ENCODE measurements around the gene SYNM. TPM values are rescaled to one million over a fixed set of nuclear protein-coding genes. Genes with fewer than 3 reads are reported as not detected.

SYNM gene
- total RNA-seq, 8 experiments from 2014 or later: 5.5 to 92.8 (median 24.7) TPM

- Histone ChIP-seq H3K27ac (peak overlapping the region in 1 of 2 donors; percentile 45), H3K4me3 (no peak overlapping the region), H3K4me1 (replicated peaks in 1 of 2) (peaks cover 0 to 14% of the 10 kb centered on the region in 2 donors)
- in situ Hi-C loops (cut with MboI; ENCODE audit: low pct_unique_long_range_greater_than_20kb in 2 of 9, low sequenced_read_pairs in 9 of 9, unreplicated experiment in 9 of 9): loop anchor here in 3 of 9 experiments (25.0 kb wide), 2 partner anchors 121 to 654 kb away; no protein-coding TSS in a partner anchor
- WGBS, 10 experiments: 100% methylated on average over 1 of the region's 1 CpG; no CpG with 5 or more reads in 9 of the 10 experiments
- ATAC-seq (replicated peaks in 6 of 8): peak in 3 of 8 experiments; percentile 32 to 42 (median 42)
Observed at GRCh38 chr15:99090938-99091337, 13.9 kb upstream of the SYNM start.

- ATAC-seq (replicated peaks in 6 of 8): no peak
- Histone ChIP-seq H3K4me3 (no peak overlapping the region), H3K27ac (no peak overlapping the region), H3K4me1 (replicated peaks in 1 of 2) (peaks cover 0 to 14% of the 10 kb centered on the region in 2 donors)
- WGBS, 10 experiments: 60 to 100% (median 92%) methylated on average over 1 to 5 of the region's 13 CpGs
- in situ Hi-C loops (cut with MboI; ENCODE audit: low pct_unique_long_range_greater_than_20kb in 2 of 9, low sequenced_read_pairs in 9 of 9, unreplicated experiment in 9 of 9): loop anchor here in 3 of 9 experiments (25.0 kb wide), 2 partner anchors 120 to 655 kb away; no protein-coding TSS in a partner anchor
Observed at GRCh38 chr15:99092554-99093172, 12.2 kb upstream of the SYNM start.

GRCh38 chr15:99095626-99096025 is 9.3 kb upstream of the SYNM start:
- no peak overlapping the region for H3K4me3 ChIP-seq
- H3K27ac ChIP-seq: no peak overlapping the region
- in situ Hi-C loops (cut with MboI; ENCODE audit: low pct_unique_long_range_greater_than_20kb in 2 of 9, low sequenced_read_pairs in 9 of 9, unreplicated experiment in 9 of 9): loop anchor here in 3 of 9 experiments (25.0 kb wide), 2 partner anchors 117 to 658 kb away; no protein-coding TSS in a partner anchor
- peaks cover 0 to 8% of the 10 kb centered on the region in 2 donors for H3K4me1 ChIP-seq (replicated peaks in 1 of 2)
- no peak for ATAC-seq (replicated peaks in 6 of 8)
- 33 to 100% (median 80%) methylated on average over 1 to 3 of the region's 3 CpGs; no CpG with 5 or more reads in 3 of the 10 experiments for WGBS, 10 experiments

GRCh38 chr15:99096173-99096893 is 8.5 kb upstream of the SYNM start:
- in situ Hi-C loops (cut with MboI; ENCODE audit: low pct_unique_long_range_greater_than_20kb in 2 of 9, low sequenced_read_pairs in 9 of 9, unreplicated experiment in 9 of 9): loop anchor here in 3 of 9 experiments (25.0 kb wide), 2 partner anchors 116 to 659 kb away; no protein-coding TSS in a partner anchor
- Histone ChIP-seq H3K4me1 (replicated peaks in 1 of 2) (peaks cover 0 to 3% of the 10 kb centered on the region in 2 donors), H3K4me3 (no peak overlapping the region), H3K27ac (no peak overlapping the region)
- no peak for ATAC-seq (replicated peaks in 6 of 8)
- 71 to 100% (median 99%) methylated on average over 1 to 5 of the region's 11 CpGs; no CpG with 5 or more reads in 2 of the 10 experiments for WGBS, 10 experiments

GRCh38 chr15:99096894-99097426 is 7.9 kb upstream of the SYNM start:
- 50 to 100% (median 75%) methylated on average over 1 to 7 of the region's 11 CpGs; no CpG with 5 or more reads in 2 of the 10 experiments for WGBS, 10 experiments
- H3K4me3 ChIP-seq: no peak overlapping the region
- ATAC-seq (replicated peaks in 6 of 8): no peak
- H3K27ac ChIP-seq: no peak overlapping the region
- peaks cover 0 to 3% of the 10 kb centered on the region in 2 donors for H3K4me1 ChIP-seq (replicated peaks in 1 of 2)
- in situ Hi-C loops (cut with MboI; ENCODE audit: low pct_unique_long_range_greater_than_20kb in 2 of 9, low sequenced_read_pairs in 9 of 9, unreplicated experiment in 9 of 9): loop anchor here in 3 of 9 experiments (25.0 kb wide), 2 partner anchors 115 to 660 kb away; no protein-coding TSS in a partner anchor

- WGBS, 10 experiments: 22 to 100% (median 82%) methylated on average over 1 to 9 of the region's 14 CpGs; no CpG with 5 or more reads in 1 of the 10 experiments
- in situ Hi-C loops (cut with MboI; ENCODE audit: low pct_unique_long_range_greater_than_20kb in 2 of 9, low sequenced_read_pairs in 9 of 9, unreplicated experiment in 9 of 9): loop anchor here in 3 of 9 experiments (25.0 kb wide), 2 partner anchors 115 to 660 kb away; no protein-coding TSS in a partner anchor
- Histone ChIP-seq H3K27ac (no peak overlapping the region), H3K4me3 (no peak overlapping the region), H3K4me1 (replicated peaks in 1 of 2) (peaks cover 0 to 3% of the 10 kb centered on the region in 2 donors)
- no peak for ATAC-seq (replicated peaks in 6 of 8)
Observed at GRCh38 chr15:99097441-99098410, 7.2 kb upstream of the SYNM start.

- Histone ChIP-seq H3K4me1 (replicated peaks in 1 of 2) (peaks cover 0 to 3% of the 10 kb centered on the region in 2 donors), H3K27ac (no peak overlapping the region), H3K4me3 (no peak overlapping the region)
- in situ Hi-C loops (cut with MboI; ENCODE audit: low pct_unique_long_range_greater_than_20kb in 2 of 9, low sequenced_read_pairs in 9 of 9, unreplicated experiment in 9 of 9): loop anchor here in 3 of 9 experiments (25.0 kb wide), 2 partner anchors 114 to 661 kb away; no protein-coding TSS in a partner anchor
- ATAC-seq (replicated peaks in 6 of 8): no peak
- 70 to 95% methylated on average over 2 to 4 of the region's 12 CpGs; no CpG with 5 or more reads in 8 of the 10 experiments for WGBS, 10 experiments
Observed at GRCh38 chr15:99098426-99098825, 6.5 kb upstream of the SYNM start.

GRCh38 chr15:99098991-99099390 is 5.9 kb upstream of the SYNM start:
- in situ Hi-C loops (cut with MboI; ENCODE audit: low pct_unique_long_range_greater_than_20kb in 2 of 9, low sequenced_read_pairs in 9 of 9, unreplicated experiment in 9 of 9): loop anchor here in 3 of 9 experiments (25.0 kb wide), 2 partner anchors 113 to 662 kb away; no protein-coding TSS in a partner anchor
- WGBS, 10 experiments: 42 to 84% (median 63%) methylated on average over 1 to 3 of the region's 6 CpGs; no CpG with 5 or more reads in 6 of the 10 experiments

GRCh38 chr15:99099661-99100060 is 5.2 kb upstream of the SYNM start:
- H3K4me1 ChIP-seq (replicated peaks in 1 of 2): peaks cover 0 to 3% of the 10 kb centered on the region in 2 donors
- no peak for ATAC-seq (replicated peaks in 6 of 8)
- 53 to 100% (median 85%) methylated on average over 1 to 4 of the region's 7 CpGs; no CpG with 5 or more reads in 6 of the 10 experiments for whole genome bisulfite sequencing, 10 experiments
- in situ Hi-C loops (cut with MboI; ENCODE audit: low pct_unique_long_range_greater_than_20kb in 2 of 9, low sequenced_read_pairs in 9 of 9, unreplicated experiment in 9 of 9): loop anchor here in 4 of 9 experiments (10.0 to 25.0 kb wide), 4 partner anchors 113 to 662 kb away; no protein-coding TSS in a partner anchor
- H3K4me3 ChIP-seq: no peak overlapping the region
- no peak overlapping the region for H3K27ac ChIP-seq

More at GRCh38 chr15:99098991-99099390, 5.9 kb upstream of the SYNM start:
- Histone ChIP-seq H3K4me3 (no peak overlapping the region), H3K4me1 (replicated peaks in 1 of 2) (peaks cover 0 to 3% of the 10 kb centered on the region in 2 donors), H3K27ac (no peak overlapping the region)
- ATAC-seq (replicated peaks in 6 of 8): no peak

- peak overlapping the region; percentile 32 to 37 (median 34) for H3K4me3 ChIP-seq
- WGBS, 10 experiments: 0 to 28% (median 7%) methylated on average over 2 to 12 of the region's 50 CpGs; no CpG with 5 or more reads in 2 of the 10 experiments
- ATAC-seq (replicated peaks in 6 of 8): peak; percentile 38 to 62 (median 48)
- H3K4me1 ChIP-seq (replicated peaks in 1 of 2): peaks cover 0 to 3% of the 10 kb centered on the region in 2 donors
- H3K27ac ChIP-seq: no peak overlapping the region
- in situ Hi-C loops (cut with MboI; ENCODE audit: low pct_unique_long_range_greater_than_20kb in 2 of 9, low sequenced_read_pairs in 9 of 9, unreplicated experiment in 9 of 9): loop anchor here in 3 of 9 experiments (10.0 to 25.0 kb wide), 2 partner anchors 114 to 612 kb away; no protein-coding TSS in a partner anchor
Observed at GRCh38 chr15:99100245-99101173, 4.4 kb upstream of the SYNM start.

- Histone ChIP-seq H3K27ac (no peak overlapping the region), H3K4me3 (no peak overlapping the region), H3K4me1 (replicated peaks in 1 of 2) (peaks cover 0 to 3% of the 10 kb centered on the region in 2 donors)
- in situ Hi-C loops (cut with MboI; ENCODE audit: low pct_unique_long_range_greater_than_20kb in 2 of 9, low sequenced_read_pairs in 9 of 9, unreplicated experiment in 9 of 9): loop anchor here in 3 of 9 experiments (10.0 to 25.0 kb wide), 2 partner anchors 113 to 611 kb away; no protein-coding TSS in a partner anchor
- no peak for ATAC-seq (replicated peaks in 6 of 8)
- WGBS, 10 experiments: 45 to 100% (median 80%) methylated on average over 1 to 7 of the region's 7 CpGs; no CpG with 5 or more reads in 3 of the 10 experiments
Observed at GRCh38 chr15:99101501-99101900, 3.4 kb upstream of the SYNM start.
